ENCODE measurements around the gene CA9.

CA9 gene

DNA sequence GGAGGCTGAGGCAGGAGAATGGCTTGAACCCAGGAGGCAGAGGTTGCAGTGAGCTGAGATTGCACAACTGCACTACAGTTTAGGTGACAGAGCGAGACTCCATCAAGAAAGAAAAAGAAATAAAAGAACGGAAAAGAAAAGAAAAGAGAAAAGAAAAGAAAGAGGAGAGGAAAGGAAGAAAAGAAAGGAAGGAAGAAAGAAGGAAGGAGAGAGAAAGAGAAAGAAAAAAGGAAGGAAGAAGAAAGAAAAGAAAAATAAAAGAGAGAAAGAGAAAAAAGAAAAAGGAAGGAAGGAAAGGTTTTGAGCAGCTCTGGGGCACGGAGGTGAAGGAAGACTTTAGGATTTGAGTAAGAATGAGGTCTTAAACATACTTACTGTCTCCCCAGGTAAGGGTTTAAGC lies 39.9 kb downstream of the CA9 start:
- TF ChIP-seq REST (IDR thresholded peaks at IDR 0.05; ENCODE audit: low read depth) (no peak), TCF12 (IDR thresholded peaks at IDR 0.05; ENCODE audit: low read depth) (no peak), NFIC (IDR thresholded peaks at IDR 0.05) (no peak), CEBPB (IDR thresholded peaks at IDR 0.05) (no peak), ZBTB7A (IDR thresholded peaks at IDR 0.05; ENCODE audit: low read depth) (no peak), FOXM1 (IDR thresholded peaks at IDR 0.05; ENCODE audit: borderline replicate concordance, low read depth) (no peak)

- no peak for TF ChIP-seq TAF1 (IDR thresholded peaks at IDR 0.05; ENCODE audit: low read depth)
- no peak for TF ChIP-seq REST (IDR thresholded peaks at IDR 0.05; ENCODE audit: low read depth)
- TF ChIP-seq, protein P1, sequence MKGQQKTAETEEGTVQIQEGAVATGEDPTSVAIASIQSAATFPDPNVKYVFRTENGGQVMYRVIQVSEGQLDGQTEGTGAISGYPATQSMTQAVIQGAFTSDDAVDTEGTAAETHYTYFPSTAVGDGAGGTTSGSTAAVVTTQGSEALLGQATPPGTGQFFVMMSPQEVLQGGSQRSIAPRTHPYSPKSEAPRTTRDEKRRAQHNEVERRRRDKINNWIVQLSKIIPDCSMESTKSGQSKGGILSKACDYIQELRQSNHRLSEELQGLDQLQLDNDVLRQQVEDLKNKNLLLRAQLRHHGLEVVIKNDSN (IDR thresholded peaks at IDR 0.05) = no peak
- no peak for TF ChIP-seq CEBPB (IDR thresholded peaks at IDR 0.05)
- no peak for TF ChIP-seq YY1 (IDR thresholded peaks at IDR 0.05; ENCODE audit: low read depth)
- no peak for TF ChIP-seq EP300 (IDR thresholded peaks at IDR 0.05; ENCODE audit: borderline replicate concordance)
- TF ChIP-seq TCF12 (IDR thresholded peaks at IDR 0.05; ENCODE audit: low read depth) = no peak
- no peak for TF ChIP-seq CREB1 (IDR thresholded peaks at IDR 0.05; ENCODE audit: low read depth)
- TF ChIP-seq TEAD4 (IDR thresholded peaks at IDR 0.05) = no peak
- TF ChIP-seq FOXM1 (IDR thresholded peaks at IDR 0.05; ENCODE audit: borderline replicate concordance, low read depth) = no peak
- TF ChIP-seq MAX (IDR thresholded peaks at IDR 0.05) = no peak
- no peak for TF ChIP-seq RAD21 (IDR thresholded peaks at IDR 0.05; ENCODE audit: low read depth)
- TF ChIP-seq EGR1 (IDR thresholded peaks at IDR 0.05) = no peak
- TF ChIP-seq ZBTB7A (IDR thresholded peaks at IDR 0.05; ENCODE audit: low read depth) = no peak
- TF ChIP-seq NFIC (IDR thresholded peaks at IDR 0.05) = no peak
Observed at GRCh38 chr9:35714123-35714522, 40.4 kb downstream of the CA9 start.

GRCh38 chr9:35714579-35715252 lies 41.0 kb downstream of the CA9 start:
- TF ChIP-seq, protein P1 (IDR thresholded peaks at IDR 0.05) = no peak
- TF ChIP-seq NFIC (IDR thresholded peaks at IDR 0.05) (no peak), TCF12 (IDR thresholded peaks at IDR 0.05; ENCODE audit: low read depth) (no peak), RAD21 (IDR thresholded peaks at IDR 0.05; ENCODE audit: low read depth) (no peak), YY1 (IDR thresholded peaks at IDR 0.05; ENCODE audit: low read depth) (no peak), EGR1 (IDR thresholded peaks at IDR 0.05) (no peak), REST (IDR thresholded peaks at IDR 0.05; ENCODE audit: low read depth) (no peak), CREB1 (IDR thresholded peaks at IDR 0.05; ENCODE audit: low read depth) (no peak), TEAD4 (IDR thresholded peaks at IDR 0.05) (no peak), MAX (IDR thresholded peaks at IDR 0.05) (no peak), CEBPB (IDR thresholded peaks at IDR 0.05) (no peak), EP300 (IDR thresholded peaks at IDR 0.05; ENCODE audit: borderline replicate concordance) (no peak), FOXM1 (IDR thresholded peaks at IDR 0.05; ENCODE audit: borderline replicate concordance, low read depth) (no peak), ZBTB7A (IDR thresholded peaks at IDR 0.05; ENCODE audit: low read depth) (no peak), TAF1 (IDR thresholded peaks at IDR 0.05; ENCODE audit: low read depth) (no peak)

GRCh38 chr9:35716230-35716629 lies 42.5 kb downstream of the CA9 start:
- no peak for TF ChIP-seq NFIC (IDR thresholded peaks at IDR 0.05)
- TF ChIP-seq YY1 (IDR thresholded peaks at IDR 0.05; ENCODE audit: low read depth) = no peak
- no peak for TF ChIP-seq MAX (IDR thresholded peaks at IDR 0.05)
- TF ChIP-seq, protein P1 (IDR thresholded peaks at IDR 0.05) = no peak
- TF ChIP-seq EGR1 (IDR thresholded peaks at IDR 0.05) = no peak
- TF ChIP-seq ZBTB7A (IDR thresholded peaks at IDR 0.05; ENCODE audit: low read depth) = no peak
- no peak for TF ChIP-seq RAD21 (IDR thresholded peaks at IDR 0.05; ENCODE audit: low read depth)
- no peak for TF ChIP-seq FOXM1 (IDR thresholded peaks at IDR 0.05; ENCODE audit: borderline replicate concordance, low read depth)
- TF ChIP-seq TAF1 (IDR thresholded peaks at IDR 0.05; ENCODE audit: low read depth) = no peak
